Duodenal mucosa (tissue), 2 donors: ENCODE measurements around the gene RHBDL3.
"Not testable (repeated sequence)": the region's sequence is repeated elsewhere in the genome, so short reads cannot be mapped to it uniquely, and the experiment has no call there.

Source experiments
- H3K27ac ChIP-seq: one replicate; pipeline ENCODE4 v1.7.0; 2013; ENCODE audit warnings: low read depth, low read length
- H3K27me3 ChIP-seq, 2 donors: one replicate each; pipeline ENCODE4 v1.7.0; 2013; ENCODE audit warnings: low read length in 2 of 2, control low read depth in 1 of 2; ENCODE audit not compliant: insufficient read depth in 2 of 2, control insufficient read depth in 1 of 2
- H3K36me3 ChIP-seq, 2 donors: one replicate each; pipeline ENCODE4 v1.7.0; 2013; ENCODE audit warnings: low read length in 2 of 2, control low read depth in 1 of 2; ENCODE audit not compliant: insufficient read depth in 2 of 2, control insufficient read depth in 1 of 2
- H3K4me1 ChIP-seq, 2 donors: one replicate each; pipeline ENCODE4 v1.7.0; 2013; ENCODE audit warnings: low read length in 2 of 2, control low read depth in 1 of 2; ENCODE audit not compliant: insufficient read depth in 2 of 2, control insufficient read depth in 1 of 2
- H3K4me3 ChIP-seq, 2 donors: one replicate each; pipeline ENCODE4 v1.7.0; 2013; ENCODE audit warnings: low read length in 2 of 2, low read depth in 1 of 2
- H3K9ac ChIP-seq, 2 donors: one replicate each; pipeline ENCODE4 v1.7.0; 2013; ENCODE audit warnings: low read length in 2 of 2, low read depth in 1 of 2
- H3K9me3 ChIP-seq, 2 donors: one replicate each; pipeline ENCODE4 v1.7.0; 2013; ENCODE audit warnings: low read length in 2 of 2, control low read depth in 1 of 2; ENCODE audit not compliant: control insufficient read depth in 1 of 2

RHBDL3 gene

DNA sequence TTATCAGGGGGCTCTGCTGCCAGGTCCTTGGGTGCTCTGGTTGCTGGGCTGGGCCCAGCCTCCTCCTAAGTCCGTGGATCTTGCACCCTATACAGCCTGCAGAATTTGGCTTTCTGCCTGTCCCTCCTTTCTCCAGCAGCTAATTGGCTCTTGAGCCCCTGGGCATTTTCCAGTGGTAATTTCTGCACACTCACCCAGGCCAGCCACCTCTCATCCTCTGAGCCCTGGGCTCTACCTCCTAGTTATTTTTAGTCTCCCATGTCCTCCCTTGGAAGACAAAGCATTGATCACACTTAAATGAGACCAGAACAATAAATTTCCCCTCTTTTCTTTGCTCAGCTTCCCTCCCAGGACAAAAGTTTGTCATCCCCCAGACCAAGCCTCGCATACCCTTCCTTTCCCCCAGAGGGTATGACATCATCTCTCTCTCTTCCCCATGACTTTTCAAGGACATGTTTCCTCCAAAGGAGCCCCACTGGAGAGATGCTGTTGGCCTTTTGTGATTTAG, 38.2 kb downstream of the RHBDL3 start:
- Histone ChIP-seq H3K27ac (no peak overlapping the region), H3K4me3 (no peak overlapping the region), H3K9ac (no peak overlapping the region)

DNA sequence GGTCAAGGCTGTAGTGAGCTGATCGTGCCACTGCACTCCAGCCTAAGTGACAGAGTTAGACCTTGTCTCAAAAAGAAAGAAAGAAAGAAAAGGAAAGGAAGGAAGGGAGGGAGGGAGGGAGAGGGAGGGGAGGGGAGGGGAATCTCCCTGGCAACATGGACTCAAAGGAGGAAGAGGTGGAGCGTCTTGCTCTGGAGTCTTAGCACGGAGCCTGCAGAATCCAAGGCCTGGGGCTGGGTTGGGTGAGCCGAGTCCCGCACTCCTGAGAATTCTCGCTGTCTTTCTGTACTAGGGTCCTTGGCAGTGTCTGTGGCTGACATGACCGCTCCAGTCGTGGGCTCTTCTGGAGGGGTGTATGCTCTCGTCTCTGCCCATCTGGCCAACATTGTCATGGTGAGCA, 39.4 kb downstream of the RHBDL3 start:
- Histone ChIP-seq H3K4me1 (no peaks in the 10 kb centered on the region), H3K9ac (no peak overlapping the region), H3K4me3 (no peak overlapping the region), H3K27me3 (no peaks in the 10 kb centered on the region), H3K36me3 (no peaks in the 10 kb centered on the region), H3K27ac (no peak overlapping the region), H3K9me3 (no peaks in the 10 kb centered on the region)

More for the DNA sequence above, 38.2 kb downstream of the RHBDL3 start:
- Histone ChIP-seq H3K4me1 (no peaks in the 10 kb centered on the region), H3K9me3 (no peaks in the 10 kb centered on the region), H3K36me3 (no peaks in the 10 kb centered on the region), H3K27me3 (no peaks in the 10 kb centered on the region)

DNA sequence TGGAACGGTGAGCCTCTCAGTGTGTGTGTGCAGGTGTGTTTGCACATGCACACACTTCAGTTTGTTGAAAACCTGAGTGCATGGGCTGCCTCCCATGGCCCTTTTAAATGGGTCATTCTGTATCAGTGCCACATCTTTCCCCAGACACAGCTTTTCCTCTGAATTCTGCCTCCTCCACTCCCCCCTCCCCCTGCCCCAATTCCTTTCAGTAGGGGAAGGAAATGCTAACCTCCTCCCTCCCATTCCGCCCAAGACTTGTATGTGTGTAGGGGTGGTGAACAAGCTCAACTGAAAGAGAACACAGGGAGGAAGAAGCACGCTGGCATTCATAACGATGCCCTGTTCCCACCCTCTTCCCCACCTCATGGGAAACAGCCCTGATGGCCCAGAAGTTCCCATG, 42.0 kb downstream of the RHBDL3 start:
- H3K9ac ChIP-seq, result no peak overlapping the region
- H3K4me3 ChIP-seq, result no peak overlapping the region
- no peaks in the 10 kb centered on the region for H3K9me3 ChIP-seq
- H3K27ac ChIP-seq, result no peak overlapping the region
- H3K36me3 ChIP-seq, result no peaks in the 10 kb centered on the region
- no peaks in the 10 kb centered on the region for H3K27me3 ChIP-seq
- no peaks in the 10 kb centered on the region for H3K4me1 ChIP-seq

DNA sequence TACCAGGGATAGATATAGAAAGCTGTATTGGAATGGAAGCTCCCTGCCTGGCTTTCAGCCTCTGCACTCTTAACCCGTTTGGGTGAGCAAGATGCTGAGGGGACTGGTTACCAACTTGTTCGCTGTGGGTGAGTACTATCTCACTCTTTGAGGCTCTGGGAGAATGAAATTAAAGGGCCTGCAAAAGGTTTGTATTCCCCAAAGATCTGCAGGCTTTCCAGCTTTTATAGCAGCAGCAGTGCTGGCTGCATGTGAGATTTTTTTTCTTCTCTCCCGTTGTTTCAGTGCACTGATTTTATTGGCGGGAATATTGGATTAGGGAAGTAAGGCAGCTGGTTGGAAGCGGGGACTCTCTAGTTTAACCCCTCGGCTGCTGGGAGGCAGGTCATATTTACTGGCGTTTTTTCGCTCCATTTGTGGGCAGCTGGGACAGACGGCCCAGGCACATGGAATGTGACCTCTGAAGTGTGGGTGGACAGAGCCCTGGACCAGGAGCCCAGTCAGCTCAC, 45.5 kb downstream of the RHBDL3 start:
- Histone ChIP-seq H3K36me3 (no peaks in the 10 kb centered on the region), H3K9me3 (no peaks in the 10 kb centered on the region), H3K4me1 (no peaks in the 10 kb centered on the region), H3K4me3 (no peak overlapping the region), H3K9ac (no peak overlapping the region), H3K27me3 (no peaks in the 10 kb centered on the region), H3K27ac (no peak overlapping the region)

DNA sequence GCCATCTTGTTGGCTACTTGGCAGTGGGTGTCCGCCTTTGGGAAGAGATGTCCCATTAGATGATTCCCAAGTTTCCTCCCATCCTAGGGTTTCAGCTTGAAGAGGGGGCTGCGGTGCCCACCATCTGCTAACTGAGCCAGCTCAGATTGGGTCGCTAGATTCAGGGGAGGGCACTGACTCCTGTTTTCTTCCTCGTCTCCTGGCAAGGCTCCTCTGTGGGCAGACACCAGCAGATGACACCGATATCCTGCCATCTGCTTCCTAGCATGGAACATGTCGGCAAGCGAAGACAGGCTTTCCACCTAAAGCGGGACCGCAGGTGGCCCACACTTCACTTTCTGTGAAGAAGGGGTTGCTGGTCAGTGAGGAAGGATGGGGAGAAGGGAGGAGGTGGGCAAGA, 49.0 kb downstream of the RHBDL3 start:
- Histone ChIP-seq H3K4me3 (no peak overlapping the region), H3K36me3 (no peaks in the 10 kb centered on the region), H3K9me3 (no peaks in the 10 kb centered on the region), H3K27ac (no peak overlapping the region), H3K4me1 (no peaks in the 10 kb centered on the region), H3K27me3 (peaks cover 0 to 5% of the 10 kb centered on the region in 2 donors), H3K9ac (no peak overlapping the region)

DNA sequence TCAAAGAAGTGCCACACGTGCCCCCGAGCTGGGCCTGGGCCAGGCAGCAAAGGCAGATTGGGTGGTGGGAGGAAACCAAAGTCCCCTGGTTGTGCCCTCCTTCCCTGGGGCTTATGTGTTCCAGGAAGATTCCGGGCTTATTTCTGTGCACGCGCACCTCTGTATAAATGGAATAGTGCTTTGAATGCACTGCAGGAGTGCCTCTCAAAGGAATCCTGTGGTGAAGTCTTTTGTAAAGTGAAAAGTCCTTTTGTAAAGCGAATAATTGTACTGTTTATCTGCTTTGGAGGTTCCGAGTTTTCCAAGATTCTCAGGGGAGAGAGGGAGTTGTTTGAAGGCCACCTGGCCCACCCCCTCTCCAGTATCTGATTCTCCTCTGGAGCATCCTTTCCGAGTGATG, 49.5 kb downstream of the RHBDL3 start:
- H3K9ac ChIP-seq, result no peak overlapping the region
- no peaks in the 10 kb centered on the region for H3K36me3 ChIP-seq
- peaks cover 0 to 5% of the 10 kb centered on the region in 2 donors for H3K27me3 ChIP-seq
- H3K9me3 ChIP-seq, result no peaks in the 10 kb centered on the region
- no peak overlapping the region for H3K27ac ChIP-seq
- H3K4me1 ChIP-seq, result no peaks in the 10 kb centered on the region
- no peak overlapping the region for H3K4me3 ChIP-seq

DNA sequence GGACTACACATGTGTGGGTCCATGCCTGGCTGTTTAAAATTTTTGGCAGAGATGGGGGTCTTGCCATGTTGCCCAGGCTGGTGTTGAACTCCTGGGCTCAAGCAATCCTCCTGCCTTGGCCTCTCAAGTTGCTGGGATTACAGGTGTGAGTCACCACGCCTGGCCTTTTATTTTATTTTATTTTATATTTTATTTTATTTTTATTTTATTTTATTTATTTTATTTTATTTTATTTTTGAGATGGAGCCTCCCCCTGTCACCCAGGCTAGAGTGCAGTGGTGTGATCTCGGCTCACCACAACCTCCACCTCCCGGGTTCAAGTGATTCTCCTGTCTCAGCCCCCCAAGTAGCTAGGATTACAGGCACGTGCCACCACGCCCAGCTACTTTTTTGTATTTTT, 51.0 kb downstream of the RHBDL3 start:
- H3K9me3 ChIP-seq, H3K4me3 ChIP-seq, H3K4me1 ChIP-seq, H3K27ac ChIP-seq, H3K36me3 ChIP-seq, H3K27me3 ChIP-seq, H3K9ac ChIP-seq: not testable (repeated sequence)

DNA sequence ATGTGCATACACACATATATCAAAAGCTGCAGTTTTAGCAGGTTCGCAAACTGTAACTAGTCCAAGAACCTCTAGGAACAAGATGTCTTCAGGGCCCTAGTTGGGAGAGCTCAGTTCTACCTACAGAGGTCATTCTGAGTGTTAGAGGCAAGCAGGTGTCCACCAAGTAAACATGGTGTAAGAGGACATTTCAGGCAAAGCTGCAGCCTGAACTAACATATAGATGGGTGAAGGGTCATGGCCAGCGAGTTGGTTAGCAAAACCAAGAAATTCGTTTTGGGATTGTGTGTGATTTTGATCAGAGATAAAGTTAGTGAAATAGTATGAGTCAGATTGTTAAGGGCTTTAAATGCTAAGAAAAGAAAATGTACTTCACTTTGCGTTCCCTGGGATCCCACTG, 51.7 kb downstream of the RHBDL3 start:
- Histone ChIP-seq H3K4me3 (no peak overlapping the region), H3K27me3 (peaks cover 0 to 5% of the 10 kb centered on the region in 2 donors), H3K27ac (no peak overlapping the region), H3K36me3 (no peaks in the 10 kb centered on the region), H3K9ac (no peak overlapping the region), H3K9me3 (no peaks in the 10 kb centered on the region), H3K4me1 (no peaks in the 10 kb centered on the region)

DNA sequence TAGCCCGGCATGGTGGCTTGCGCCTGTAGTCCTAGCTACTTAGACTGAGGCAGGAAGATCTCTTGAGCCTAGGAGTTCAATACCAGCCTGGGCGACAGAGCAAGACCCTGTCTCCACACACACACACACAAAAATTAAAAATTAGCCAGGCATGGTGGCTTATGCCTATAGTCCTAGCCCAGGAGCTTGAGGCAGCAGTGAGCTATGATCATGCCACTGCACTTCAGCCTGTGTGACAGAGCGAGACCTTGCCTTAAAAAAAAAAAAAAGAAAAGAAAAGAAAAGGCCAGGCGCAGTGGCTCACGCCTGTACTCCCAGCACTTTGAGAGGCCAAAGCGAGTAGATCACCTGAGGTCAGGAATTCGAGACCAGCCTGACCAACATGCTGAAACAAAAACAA, 52.4 kb downstream of the RHBDL3 start:
- Histone ChIP-seq H3K36me3 (no peaks in the 10 kb centered on the region), H3K9me3 (no peaks in the 10 kb centered on the region), H3K4me1 (no peaks in the 10 kb centered on the region), H3K27me3 (peaks cover 0 to 5% of the 10 kb centered on the region in 2 donors), H3K9ac (no peak overlapping the region), H3K27ac (no peak overlapping the region), H3K4me3 (no peak overlapping the region)

DNA sequence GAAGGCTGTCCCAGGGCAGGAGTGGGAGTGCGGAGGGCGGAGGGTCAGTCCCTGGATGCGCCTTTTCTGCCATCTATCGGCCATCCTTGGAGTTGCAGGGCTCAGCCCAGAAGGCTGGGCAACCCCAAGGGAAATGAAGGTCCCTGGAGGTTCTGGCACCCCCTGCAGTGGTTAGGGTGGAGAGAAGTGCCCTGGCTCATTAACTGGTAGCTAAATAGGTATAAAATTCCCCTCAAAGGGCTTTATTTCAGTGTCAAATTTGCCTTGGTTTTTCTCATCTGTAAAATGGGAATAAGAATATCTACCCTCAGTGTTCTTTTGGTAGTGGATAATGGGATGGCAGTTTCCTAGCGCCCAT, 53.9 kb downstream of the RHBDL3 start:
- Histone ChIP-seq H3K4me1 (peaks cover 0 to 10% of the 10 kb centered on the region in 2 donors), H3K9ac (no peak overlapping the region), H3K9me3 (no peaks in the 10 kb centered on the region), H3K4me3 (peak overlapping the region in 1 of 2 donors; percentile 54), H3K27ac (no peak overlapping the region), H3K36me3 (no peaks in the 10 kb centered on the region), H3K27me3 (peaks cover 0 to 5% of the 10 kb centered on the region in 2 donors)

DNA sequence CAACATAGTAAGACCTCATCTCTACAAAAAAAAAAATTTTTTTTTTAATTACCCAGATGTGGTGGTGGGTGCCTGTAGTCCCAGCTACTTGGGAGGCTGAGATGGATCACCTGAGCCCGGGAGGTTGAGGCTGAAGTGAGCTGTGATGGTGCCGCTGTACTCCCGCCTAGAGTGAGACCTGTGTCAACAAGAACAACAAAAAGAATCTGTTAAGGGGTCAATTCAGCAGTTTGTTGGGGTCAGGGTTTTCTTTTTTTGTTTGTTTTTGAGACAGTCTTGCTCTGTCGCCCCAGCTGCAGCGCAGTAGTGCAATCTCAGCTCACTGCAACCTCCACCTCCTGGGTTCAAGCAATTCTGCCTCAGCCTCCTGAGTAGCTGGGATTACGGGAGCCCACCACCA, 54.4 kb downstream of the RHBDL3 start:
- not testable (repeated sequence) for H3K4me3 ChIP-seq, H3K27me3 ChIP-seq, H3K36me3 ChIP-seq, H3K27ac ChIP-seq, H3K9ac ChIP-seq, H3K9me3 ChIP-seq
- peaks cover 0 to 10% of the 10 kb centered on the region in 2 donors for H3K4me1 ChIP-seq
